ENCODE results near the gene XAB2.

DNA sequence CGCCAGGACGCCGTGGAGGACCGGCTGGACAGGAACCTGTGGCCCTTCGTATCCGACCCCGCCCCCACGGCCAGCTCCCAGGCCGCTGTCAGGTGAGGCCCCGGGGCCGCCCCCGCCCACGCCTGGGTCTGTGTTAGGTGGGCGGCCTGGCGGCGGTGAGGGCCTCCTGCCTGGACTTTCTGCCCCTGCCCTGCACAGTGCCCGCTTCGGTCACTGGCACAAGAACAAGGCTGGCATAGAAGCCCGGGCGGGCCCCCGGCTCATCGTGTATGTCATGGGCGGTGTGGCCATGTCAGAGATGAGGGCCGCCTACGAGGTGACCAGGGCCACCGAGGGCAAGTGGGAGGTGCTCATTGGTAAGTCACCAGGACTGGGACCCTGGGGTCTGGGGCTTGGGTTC is 17.8 kb upstream of the XAB2 start:
- TF ChIP-seq, protein P1, sequence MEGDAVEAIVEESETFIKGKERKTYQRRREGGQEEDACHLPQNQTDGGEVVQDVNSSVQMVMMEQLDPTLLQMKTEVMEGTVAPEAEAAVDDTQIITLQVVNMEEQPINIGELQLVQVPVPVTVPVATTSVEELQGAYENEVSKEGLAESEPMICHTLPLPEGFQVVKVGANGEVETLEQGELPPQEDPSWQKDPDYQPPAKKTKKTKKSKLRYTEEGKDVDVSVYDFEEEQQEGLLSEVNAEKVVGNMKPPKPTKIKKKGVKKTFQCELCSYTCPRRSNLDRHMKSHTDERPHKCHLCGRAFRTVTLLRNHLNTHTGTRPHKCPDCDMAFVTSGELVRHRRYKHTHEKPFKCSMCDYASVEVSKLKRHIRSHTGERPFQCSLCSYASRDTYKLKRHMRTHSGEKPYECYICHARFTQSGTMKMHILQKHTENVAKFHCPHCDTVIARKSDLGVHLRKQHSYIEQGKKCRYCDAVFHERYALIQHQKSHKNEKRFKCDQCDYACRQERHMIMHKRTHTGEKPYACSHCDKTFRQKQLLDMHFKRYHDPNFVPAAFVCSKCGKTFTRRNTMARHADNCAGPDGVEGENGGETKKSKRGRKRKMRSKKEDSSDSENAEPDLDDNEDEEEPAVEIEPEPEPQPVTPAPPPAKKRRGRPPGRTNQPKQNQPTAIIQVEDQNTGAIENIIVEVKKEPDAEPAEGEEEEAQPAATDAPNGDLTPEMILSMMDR (IDR thresholded peaks at IDR 0.05): no peak
- TF ChIP-seq EZH2 (IDR thresholded peaks at IDR 0.05; ENCODE audit: borderline replicate concordance, insufficient read depth, low read depth, low read length, poor library complexity, severe bottlenecking): no peak

Data from B cell (primary cell).